DMS 273 (cell line): ENCODE results near the gene KCNQ4.

Experiments used
- DNase-seq: peaks from one replicate; lab custom pipeline; 2025; ENCODE audit not compliant: unreplicated experiment; lab: John Stamatoyannopoulos, UW

The KCNQ4 gene

GRCh38 chr1:40776236-40777072, 7.1 kb upstream of the KCNQ4 start:
- no peak for DNase-seq

GRCh38 chr1:40777224-40777970, 6.2 kb upstream of the KCNQ4 start:
- no peak for DNase-seq

GRCh38 chr1:40780678-40781607, 2.6 kb upstream of the KCNQ4 start:
- peak; percentile 90 for DNase-seq

DNA sequence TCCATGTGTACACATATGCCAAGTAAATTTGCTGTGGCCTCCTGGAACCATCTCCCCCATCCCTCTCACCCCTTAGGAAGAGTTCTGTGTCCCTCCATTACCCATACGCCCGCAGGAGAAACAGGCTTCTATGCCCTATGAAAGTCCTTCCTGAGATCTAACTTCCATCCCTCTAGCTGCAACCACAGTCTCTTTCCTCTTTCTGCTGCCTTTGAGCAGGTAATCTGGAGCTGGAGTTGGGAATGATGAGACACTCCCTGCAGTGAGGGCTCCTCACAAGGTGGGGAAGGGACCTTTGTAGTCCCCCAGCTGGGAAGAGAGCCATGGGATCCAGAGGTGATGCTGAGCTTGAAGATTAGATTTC, 2.0 kb upstream of the KCNQ4 start:
- DNase-seq, result no peak

- peak; percentile 99 for DNase-seq
Observed at GRCh38 chr1:40782371-40782956, 1.1 kb upstream of the KCNQ4 start.

GRCh38 chr1:40784141-40784770, 669 bp downstream of the KCNQ4 start:
- peak; percentile 100 for DNase-seq

- peak; percentile 95 for DNase-seq
Observed at GRCh38 chr1:40784771-40785151, 1.2 kb downstream of the KCNQ4 start.

DNA sequence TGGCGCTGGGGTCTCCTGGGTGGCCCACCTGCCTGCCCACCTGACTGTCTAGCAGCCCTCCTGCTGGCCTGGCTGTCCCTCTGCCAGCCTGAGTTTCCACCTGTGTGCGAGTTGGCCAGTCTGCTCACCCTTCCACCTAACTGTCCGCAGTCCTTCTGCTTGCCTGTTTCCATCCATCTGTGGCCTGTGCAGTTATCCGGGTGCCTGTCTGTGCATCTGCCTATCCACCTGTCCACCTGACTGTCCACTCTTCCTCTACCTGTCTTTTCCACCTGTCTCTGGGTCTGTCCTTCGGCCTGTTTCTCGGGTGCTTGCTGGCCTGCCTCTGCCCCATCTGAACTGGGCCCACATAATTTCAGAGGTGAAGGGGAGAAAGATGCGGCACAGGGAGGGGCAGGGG, 1.9 kb downstream of the KCNQ4 start:
- DNase-seq, result no peak

DNA sequence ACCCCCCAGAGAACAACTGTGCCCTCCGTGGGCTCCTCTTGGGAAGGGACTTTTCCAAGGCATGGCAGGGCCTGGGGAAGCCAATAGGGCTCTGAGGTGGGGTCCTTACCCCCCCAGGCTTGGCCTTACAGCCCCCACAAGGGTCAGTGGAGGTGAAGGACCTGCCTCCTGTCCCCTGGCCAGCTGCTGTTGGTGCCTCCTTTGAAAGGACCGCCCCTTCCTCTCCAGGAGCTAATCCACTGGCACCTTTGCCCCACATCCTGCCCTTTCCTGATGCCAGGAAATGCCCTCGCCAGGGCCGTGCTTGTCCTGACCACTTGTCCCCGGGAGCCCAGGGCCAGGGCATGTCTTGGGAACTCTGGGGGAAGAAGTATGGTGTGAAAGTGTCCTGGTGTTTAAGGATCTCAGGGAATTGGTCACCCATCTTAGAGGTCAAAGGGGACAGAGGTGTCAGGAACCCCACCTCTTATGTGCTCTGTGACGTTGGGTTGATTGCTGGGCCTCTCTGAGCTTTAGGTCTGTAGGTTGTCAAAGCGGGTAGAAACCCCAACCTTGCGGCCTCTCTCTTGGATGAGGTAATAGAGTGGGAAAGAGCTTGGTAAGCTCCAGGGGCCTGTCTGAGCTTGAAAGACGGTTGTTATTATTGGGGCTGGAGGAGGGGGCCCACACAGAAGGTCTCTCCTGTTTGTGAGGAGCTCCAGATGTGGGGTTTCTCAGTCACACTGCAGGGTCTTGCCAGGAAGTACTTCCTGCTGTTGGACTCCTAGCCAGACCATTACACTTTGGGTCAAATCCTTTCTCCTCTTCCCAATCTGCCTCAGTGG, 2.8 kb downstream of the KCNQ4 start:
- DNase-seq, result no peak

GRCh38 chr1:40786995-40787705, 3.6 kb downstream of the KCNQ4 start:
- DNase-seq, result peak; percentile 88

DNA sequence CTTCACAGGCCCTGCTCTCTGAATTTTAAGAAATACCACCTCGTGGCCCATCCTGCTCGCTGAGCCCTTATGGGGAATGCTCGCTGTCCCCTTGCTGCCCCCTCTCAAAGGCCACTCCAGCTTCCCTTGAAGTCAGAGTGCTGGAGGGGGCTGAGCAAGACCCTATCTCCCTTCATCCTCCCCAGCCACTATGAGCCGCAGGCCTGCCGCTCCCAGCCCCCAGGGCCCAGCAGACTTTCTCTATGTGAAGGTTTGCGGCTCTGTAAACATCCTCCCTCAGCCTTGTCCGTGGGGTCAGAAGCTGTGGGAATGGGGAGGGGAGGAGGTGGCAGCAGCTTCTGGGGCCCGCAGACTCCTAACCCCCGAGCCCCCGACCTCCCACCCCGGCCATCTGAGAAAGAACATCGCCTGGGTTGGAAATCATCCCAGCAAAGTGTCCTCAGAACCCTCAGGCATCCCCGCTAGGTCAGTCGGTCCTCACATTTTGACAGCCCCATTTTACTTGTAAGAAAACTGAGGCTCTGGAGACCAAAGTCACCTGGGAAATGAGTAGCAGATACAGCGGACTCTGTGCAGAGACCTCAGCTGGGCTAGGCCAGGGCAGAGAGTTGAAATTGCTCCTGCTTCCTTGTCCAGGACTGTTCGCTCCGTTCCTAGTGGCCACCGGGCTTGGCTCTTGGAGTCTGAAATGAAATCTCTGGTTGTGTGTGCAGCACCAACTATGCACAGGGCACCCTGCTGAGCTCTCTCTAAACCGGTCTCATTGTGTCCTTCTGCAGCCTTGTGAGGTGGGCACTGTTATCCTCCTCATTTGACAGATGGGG, 4.4 kb downstream of the KCNQ4 start:
- DNase-seq, result no peak

DNA sequence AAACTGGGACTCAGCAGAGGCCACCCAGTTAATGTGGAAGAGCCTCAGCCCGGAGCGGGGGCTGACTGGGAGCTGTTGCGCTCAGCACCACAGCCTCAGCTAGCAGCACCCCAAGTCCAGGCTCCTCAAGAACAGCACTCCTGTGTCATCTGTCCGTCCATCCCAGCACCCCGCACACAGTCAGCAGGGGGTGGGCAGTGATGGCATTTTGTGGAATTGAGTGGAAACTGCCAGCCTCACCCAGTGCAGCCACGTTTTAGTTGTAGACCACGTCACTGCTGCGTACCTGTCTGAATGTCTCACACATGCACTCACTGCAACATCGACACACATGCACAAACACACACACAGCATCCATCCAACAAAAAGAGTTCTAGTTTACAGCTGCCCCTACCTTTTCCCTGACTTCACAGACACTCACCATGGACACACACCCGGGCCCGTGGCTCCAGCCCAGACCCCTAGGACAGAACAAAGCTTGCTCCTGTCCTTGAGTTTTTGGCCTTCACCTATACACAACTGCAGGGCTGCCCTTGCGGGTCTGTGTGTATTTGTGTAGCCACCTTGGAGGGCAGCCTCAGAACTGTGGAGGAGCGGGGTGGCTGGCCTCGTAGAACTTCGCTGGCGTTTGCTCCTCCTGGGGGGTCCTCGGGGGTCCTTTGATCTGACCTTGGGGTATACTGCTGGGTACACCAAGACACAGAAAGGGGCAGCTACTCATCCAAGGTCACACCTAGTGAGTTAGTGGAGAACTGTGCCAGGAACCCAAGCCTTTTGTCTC, 5.2 kb downstream of the KCNQ4 start:
- no peak for DNase-seq

DNA sequence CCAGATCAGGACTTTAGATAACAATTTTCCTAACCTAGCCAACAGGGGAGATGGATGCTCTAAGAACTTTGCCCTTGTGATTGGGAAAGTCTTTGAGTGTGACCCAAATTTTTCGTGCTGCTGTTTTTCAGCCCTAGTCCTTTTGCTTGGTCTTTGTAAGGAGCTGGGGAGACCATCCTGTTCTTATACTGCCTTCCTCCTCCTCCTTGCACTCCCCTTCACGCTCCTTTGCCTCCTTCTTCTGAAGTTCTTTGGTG, 5.7 kb downstream of the KCNQ4 start:
- DNase-seq, result no peak

GRCh38 chr1:40789661-40790430, 6.3 kb downstream of the KCNQ4 start:
- DNase-seq, result no peak

GRCh38 chr1:40792036-40792435, 8.4 kb downstream of the KCNQ4 start:
- DNase-seq, result no peak

GRCh38 chr1:40793617-40794016, 10.0 kb downstream of the KCNQ4 start:
- DNase-seq, result no peak

- no peak for DNase-seq
Observed at GRCh38 chr1:40794048-40794447, 10.5 kb downstream of the KCNQ4 start.
